ENCODE results near the gene PAQR7.

PAQR7 gene

DNA sequence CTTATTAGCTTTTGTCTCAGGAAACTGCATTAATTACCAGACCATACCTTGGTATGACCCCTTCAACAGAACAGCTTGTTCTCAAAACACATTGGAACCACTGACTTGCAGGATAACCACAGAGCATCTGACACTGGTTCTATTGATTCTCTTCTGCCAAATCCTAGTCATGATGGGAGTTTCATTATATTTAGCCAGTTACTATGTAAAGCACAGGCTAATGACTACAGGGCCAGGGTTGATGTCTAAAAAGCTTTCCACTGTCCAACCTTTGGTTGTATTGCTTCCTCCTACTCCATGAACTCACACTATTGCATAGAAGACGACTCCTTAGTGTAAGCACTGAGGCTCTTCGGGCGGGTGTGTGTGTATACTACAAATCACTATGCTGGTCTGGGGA is 27.0 kb upstream of the PAQR7 start:
- no peak for TF ChIP-seq EZH2 (IDR thresholded peaks at IDR 0.05; ENCODE audit: borderline replicate concordance, low read length)
- no peak for TF ChIP-seq CTCF (IDR thresholded peaks at IDR 0.05; ENCODE audit: low read length)
- Histone ChIP-seq H3K4me2 (ENCODE audit: low read length) (no peak overlapping the region; the same call in 1 of the 2 replicates), H3K9ac (ENCODE audit: low read length) (no peak overlapping the region), H3K36me3 (ENCODE audit: insufficient read depth, low read length) (peaks cover 78% of the 10 kb centered on the region), H4K20me1 (ENCODE audit: insufficient read depth, low read length) (no peaks in the 10 kb centered on the region), H2AFZ (ENCODE audit: low read length) (no peak overlapping the region), H3K27me3 (ENCODE audit: insufficient read depth, low read length) (no peaks in the 10 kb centered on the region), H3K4me3 (ENCODE audit: low read depth, low read length, poor library complexity, severe bottlenecking) (no peak overlapping the region), H3F3A (ENCODE audit: insufficient read depth, low read length) (peaks cover 4% of the 10 kb centered on the region), H3K4me1 (ENCODE audit: insufficient read depth, low read length, severe bottlenecking) (peaks cover 36% of the 10 kb centered on the region), H3K79me2 (ENCODE audit: insufficient read depth, low read length) (peaks cover 34% of the 10 kb centered on the region), H3K27ac (ENCODE audit: low read depth, low read length, poor library complexity, severe bottlenecking) (no peak overlapping the region), H3K9me2 (ENCODE audit: low read depth, low read length) (no peaks in the 10 kb centered on the region), H3K9me3 (ENCODE audit: low read length) (no peaks in the 10 kb centered on the region)

DNA sequence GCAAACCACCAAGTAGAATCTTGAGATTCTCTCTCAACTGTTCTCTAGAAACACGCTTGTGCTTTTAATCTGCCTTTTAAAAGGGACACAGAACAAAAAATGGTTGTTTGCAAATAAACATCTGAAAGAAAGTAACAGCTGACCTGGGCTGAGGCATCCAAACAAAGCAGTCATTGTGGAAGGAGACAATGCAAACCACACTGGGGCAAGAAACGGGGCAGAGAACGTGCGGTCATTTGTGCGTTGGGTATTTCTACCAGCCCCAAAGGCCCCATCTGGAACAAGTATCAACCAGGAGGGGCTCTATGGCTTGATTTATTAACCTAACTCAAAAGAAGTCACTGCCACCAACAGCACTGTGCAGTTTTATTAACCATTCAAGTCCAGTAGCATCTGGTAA is 24.7 kb upstream of the PAQR7 start:
- Histone ChIP-seq H4K20me1 (ENCODE audit: insufficient read depth, low read length) (no peaks in the 10 kb centered on the region), H3K4me2 (ENCODE audit: low read length) (no peak overlapping the region), H3K27me3 (ENCODE audit: insufficient read depth, low read length) (no peaks in the 10 kb centered on the region), H3K9me3 (ENCODE audit: low read length) (no peaks in the 10 kb centered on the region), H2AFZ (ENCODE audit: low read length) (no peak overlapping the region), H3K9me2 (ENCODE audit: low read depth, low read length) (no peaks in the 10 kb centered on the region), H3K4me3 (ENCODE audit: low read depth, low read length, poor library complexity, severe bottlenecking) (no peak overlapping the region), H3K79me2 (ENCODE audit: insufficient read depth, low read length) (peaks cover 33% of the 10 kb centered on the region), H3K9ac (ENCODE audit: low read length) (no peak overlapping the region), H3F3A (ENCODE audit: insufficient read depth, low read length) (peaks cover 8% of the 10 kb centered on the region), H3K4me1 (ENCODE audit: insufficient read depth, low read length, severe bottlenecking) (peaks cover 28% of the 10 kb centered on the region), H3K27ac (ENCODE audit: low read depth, low read length, poor library complexity, severe bottlenecking) (no peak overlapping the region), H3K36me3 (ENCODE audit: insufficient read depth, low read length) (peaks cover 87% of the 10 kb centered on the region)
- TF ChIP-seq CTCF (IDR thresholded peaks at IDR 0.05; ENCODE audit: low read length) (no peak), EZH2 (IDR thresholded peaks at IDR 0.05; ENCODE audit: borderline replicate concordance, low read length) (no peak)

- peaks cover 8% of the 10 kb centered on the region for H3F3A ChIP-seq (ENCODE audit: insufficient read depth, low read length)
- H4K20me1 ChIP-seq (ENCODE audit: insufficient read depth, low read length) = no peaks in the 10 kb centered on the region
- H3K79me2 ChIP-seq (ENCODE audit: insufficient read depth, low read length) = peaks cover 28% of the 10 kb centered on the region
Measured at GRCh38 chr1:25899792-25900191, 24.3 kb upstream of the PAQR7 start.

More at GRCh38 chr1:25899792-25900191, 24.3 kb upstream of the PAQR7 start:
- H3K4me3 ChIP-seq (ENCODE audit: low read depth, low read length, poor library complexity, severe bottlenecking) = no peak overlapping the region
- peaks cover 30% of the 10 kb centered on the region for H3K4me1 ChIP-seq (ENCODE audit: insufficient read depth, low read length, severe bottlenecking)
- H3K9me3 ChIP-seq (ENCODE audit: low read length) = no peaks in the 10 kb centered on the region
- peaks cover 87% of the 10 kb centered on the region for H3K36me3 ChIP-seq (ENCODE audit: insufficient read depth, low read length)
- TF ChIP-seq CTCF (IDR thresholded peaks at IDR 0.05; ENCODE audit: low read length) (no peak), EZH2 (IDR thresholded peaks at IDR 0.05; ENCODE audit: borderline replicate concordance, low read length) (no peak)
- no peak overlapping the region for H2AFZ ChIP-seq (ENCODE audit: low read length)
- H3K27me3 ChIP-seq (ENCODE audit: insufficient read depth, low read length) = no peaks in the 10 kb centered on the region
- no peak overlapping the region for H3K4me2 ChIP-seq (ENCODE audit: low read length)
- H3K27ac ChIP-seq (ENCODE audit: low read depth, low read length, poor library complexity, severe bottlenecking) = no peak overlapping the region
- H3K9me2 ChIP-seq (ENCODE audit: low read depth, low read length) = no peaks in the 10 kb centered on the region
- H3K9ac ChIP-seq (ENCODE audit: low read length) = no peak overlapping the region

Data from OCI-LY1 (cell line).